ENCODE results near the gene TROAP.
A peak's percentile ranks its signal among the peaks of the same experiment; 100 is the strongest.

The TROAP gene

DNA sequence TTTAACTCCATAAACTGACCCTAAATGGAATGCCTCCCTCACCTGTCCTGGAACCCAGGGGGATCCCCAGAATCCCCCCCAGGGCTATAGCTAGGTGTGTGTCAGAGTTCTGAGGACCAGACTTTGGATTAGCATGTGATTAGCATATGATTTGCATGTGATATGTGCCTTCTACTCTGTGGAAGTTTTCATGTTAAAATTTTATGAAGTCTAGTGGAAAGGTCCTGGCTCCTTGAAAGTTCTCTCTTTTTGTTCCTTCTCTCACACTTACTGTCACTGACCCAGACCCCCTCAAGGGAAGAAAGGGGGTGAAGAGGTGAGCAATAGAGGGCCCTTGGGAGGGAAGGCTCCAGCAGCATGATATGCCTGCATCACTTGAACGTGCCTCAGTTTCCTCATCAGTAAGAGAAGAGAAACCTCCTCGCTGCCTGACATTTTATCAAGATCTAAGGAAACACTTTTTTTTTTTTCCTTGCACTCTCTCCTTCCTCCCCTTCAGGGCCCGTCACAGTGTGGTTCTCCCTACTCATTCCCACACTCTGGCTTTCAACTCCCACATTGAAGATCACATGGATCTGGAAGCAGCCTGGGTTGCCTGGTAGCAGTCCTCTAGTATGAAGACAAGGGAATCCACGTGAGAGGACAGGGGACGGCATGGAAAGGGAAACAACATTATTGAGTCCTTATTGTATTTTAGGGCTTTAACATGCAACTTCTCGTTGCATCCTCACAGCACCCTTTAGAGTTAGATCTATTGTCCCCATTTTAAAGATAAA lies 17.2 kb downstream of the TROAP start:
- in situ Hi-C loops (cut with MboI; ENCODE audit: low sequenced_read_pairs, unreplicated experiment) = no loop called here
- no peak for DNase-seq (ENCODE audit: low spot score)
- TF ChIP-seq, protein P1, sequence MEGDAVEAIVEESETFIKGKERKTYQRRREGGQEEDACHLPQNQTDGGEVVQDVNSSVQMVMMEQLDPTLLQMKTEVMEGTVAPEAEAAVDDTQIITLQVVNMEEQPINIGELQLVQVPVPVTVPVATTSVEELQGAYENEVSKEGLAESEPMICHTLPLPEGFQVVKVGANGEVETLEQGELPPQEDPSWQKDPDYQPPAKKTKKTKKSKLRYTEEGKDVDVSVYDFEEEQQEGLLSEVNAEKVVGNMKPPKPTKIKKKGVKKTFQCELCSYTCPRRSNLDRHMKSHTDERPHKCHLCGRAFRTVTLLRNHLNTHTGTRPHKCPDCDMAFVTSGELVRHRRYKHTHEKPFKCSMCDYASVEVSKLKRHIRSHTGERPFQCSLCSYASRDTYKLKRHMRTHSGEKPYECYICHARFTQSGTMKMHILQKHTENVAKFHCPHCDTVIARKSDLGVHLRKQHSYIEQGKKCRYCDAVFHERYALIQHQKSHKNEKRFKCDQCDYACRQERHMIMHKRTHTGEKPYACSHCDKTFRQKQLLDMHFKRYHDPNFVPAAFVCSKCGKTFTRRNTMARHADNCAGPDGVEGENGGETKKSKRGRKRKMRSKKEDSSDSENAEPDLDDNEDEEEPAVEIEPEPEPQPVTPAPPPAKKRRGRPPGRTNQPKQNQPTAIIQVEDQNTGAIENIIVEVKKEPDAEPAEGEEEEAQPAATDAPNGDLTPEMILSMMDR (IDR thresholded peaks at IDR 0.05; ENCODE audit: borderline replicate concordance, control extremely low read depth, extremely low read depth, insufficient read depth, missing control alignments) = no peak

DNA sequence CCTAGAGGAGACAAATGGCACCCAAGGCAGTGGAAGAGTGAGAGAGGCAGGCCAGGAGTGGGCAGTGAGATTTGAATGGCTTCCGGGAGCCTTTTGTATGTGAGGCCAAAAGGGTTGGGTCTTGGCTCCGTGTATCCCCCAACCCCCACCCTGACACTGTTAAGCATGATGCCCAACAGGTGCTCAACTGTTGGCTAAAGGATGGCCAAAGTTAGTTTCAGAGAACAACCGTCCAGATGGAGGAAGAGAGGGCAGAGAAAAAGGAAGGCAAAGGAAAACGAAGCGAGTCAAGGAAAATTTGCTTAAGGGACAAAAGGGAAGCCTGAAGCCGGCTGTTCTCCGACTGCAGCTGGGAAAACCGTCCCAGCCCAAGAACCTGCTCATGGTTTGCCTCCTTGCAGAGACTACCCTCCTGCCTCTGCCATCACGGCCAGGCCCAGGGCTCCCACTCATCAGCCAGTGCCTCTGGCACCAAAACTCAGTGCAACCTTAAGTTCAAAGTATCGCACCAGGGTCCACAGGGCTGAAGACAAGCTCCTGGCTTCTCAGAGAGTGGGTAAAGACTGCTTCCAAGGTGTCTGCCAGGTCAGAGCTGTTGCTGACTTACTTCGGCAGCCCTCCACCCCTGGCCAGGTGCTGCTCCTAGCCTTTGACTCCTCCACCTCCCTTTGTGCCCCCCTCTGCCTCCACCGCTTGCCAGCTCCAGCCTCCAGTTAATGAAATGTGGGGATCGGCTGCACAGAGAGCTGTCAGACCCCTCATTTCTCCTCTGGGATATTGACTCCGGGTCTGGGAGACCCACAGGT lies 18.1 kb downstream of the TROAP start:
- TF ChIP-seq, protein P1 (IDR thresholded peaks at IDR 0.05; ENCODE audit: borderline replicate concordance, control extremely low read depth, extremely low read depth, insufficient read depth, missing control alignments) = no peak
- no peak for DNase-seq (ENCODE audit: low spot score)
- in situ Hi-C loops (cut with MboI; ENCODE audit: low sequenced_read_pairs, unreplicated experiment) = no loop called here

DNA sequence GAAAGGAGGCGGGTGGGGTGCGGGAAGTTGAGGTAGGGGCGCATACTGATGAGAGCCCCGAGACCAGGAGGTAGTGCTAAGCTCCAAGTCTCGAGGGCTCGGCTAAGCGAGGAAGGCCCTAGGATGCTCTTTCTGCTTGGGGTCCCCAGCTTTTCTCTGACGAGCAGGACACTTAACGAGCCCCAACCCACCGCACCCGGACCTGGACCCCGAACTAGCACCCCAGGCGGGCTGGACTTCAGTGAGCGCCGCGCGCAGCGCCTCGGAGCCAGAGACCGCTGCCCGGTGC lies 18.7 kb downstream of the TROAP start:
- DNase-seq (ENCODE audit: low spot score) = peak; percentile 26
- in situ Hi-C loops (cut with MboI; ENCODE audit: low sequenced_read_pairs, unreplicated experiment) = no loop called here
- TF ChIP-seq, protein P1 (IDR thresholded peaks at IDR 0.05; ENCODE audit: borderline replicate concordance, control extremely low read depth, extremely low read depth, insufficient read depth, missing control alignments) = no peak

DNA sequence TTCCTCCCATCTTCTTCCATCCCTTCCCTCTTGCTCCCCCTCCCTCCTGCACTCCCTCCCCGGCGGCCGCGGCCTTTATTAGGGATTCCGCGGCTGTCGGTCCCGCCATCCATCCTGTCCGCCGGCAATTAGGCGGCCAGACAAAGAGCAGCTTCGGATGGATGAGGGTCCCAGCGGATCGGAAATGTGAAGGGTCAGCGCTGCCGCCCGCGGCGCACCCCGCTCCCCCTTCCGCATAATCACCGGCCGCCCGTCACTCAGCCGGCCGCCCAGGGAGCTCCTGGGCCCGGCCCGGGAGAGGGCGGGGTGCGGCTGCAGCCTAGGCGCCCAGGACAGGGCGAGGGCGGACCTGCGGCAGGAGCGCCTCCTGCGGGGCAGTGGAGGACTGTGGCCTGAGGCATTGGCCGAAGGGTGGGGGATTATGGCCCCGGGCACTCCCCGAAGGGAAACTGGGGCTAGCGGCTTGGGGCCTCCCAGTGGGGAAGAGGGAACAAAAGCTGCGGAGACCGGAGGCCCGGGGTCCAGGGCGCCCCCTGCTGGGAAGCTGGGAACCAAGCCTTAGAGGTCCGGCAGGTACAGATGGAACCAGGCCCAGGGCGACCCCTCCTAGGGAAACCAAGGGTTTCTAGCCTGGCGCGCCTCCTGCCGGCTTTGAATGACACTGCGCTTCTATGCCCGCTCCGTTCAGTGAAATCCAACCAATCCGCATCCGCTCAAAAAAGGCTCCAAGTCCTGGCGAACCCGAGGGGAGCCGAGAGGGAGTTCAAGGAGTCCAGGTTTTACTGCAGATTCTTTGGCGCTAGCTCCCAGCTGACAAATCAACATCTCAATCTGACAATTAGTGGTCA lies 19.2 kb downstream of the TROAP start:
- TF ChIP-seq, protein P1 (IDR thresholded peaks at IDR 0.05; ENCODE audit: borderline replicate concordance, control extremely low read depth, extremely low read depth, insufficient read depth, missing control alignments) = peak; percentile 76
- in situ Hi-C loops (cut with MboI; ENCODE audit: low sequenced_read_pairs, unreplicated experiment) = no loop called here
- DNase-seq (ENCODE audit: low spot score) = peak; percentile 91

DNA sequence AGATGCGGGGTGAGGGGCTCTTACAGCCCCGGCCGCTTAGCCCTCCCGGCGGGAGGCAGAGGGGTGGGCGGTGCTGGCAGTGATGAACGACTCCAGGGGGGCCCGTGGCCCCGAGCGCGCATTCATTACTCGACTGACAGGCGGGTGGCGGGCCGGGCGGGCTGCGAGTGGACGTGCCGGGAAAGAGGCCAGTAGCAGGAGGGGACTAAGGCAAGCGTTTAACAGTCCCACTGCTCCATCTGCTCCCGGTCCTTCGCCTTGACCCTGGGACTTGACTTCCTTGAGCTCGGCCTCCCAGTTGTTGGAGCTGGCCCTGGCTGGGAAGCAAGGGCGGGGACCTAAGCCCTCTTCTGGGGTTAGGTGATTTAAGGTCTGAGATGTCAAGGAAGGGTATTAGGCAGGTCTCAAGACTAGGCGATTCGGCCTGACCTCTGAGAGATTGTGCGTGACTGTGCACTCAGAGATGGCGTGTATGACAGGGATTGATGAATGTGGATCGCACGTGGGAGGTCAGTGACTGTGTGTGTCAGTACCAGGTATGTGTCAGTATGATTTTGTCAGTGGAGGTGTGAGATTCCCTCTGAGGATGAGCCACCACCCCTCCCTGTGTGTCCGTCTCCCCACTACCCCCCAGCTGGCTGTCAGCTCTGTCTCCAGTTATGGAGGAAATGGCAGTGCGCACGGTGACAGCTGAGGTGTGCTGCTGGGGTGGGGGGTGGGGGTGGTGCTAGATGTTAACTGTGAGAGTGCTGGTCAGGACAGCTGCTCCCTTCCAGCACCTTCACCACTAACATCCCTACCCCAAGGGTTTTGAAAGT lies 20.1 kb downstream of the TROAP start:
- in situ Hi-C loops (cut with MboI; ENCODE audit: low sequenced_read_pairs, unreplicated experiment) = no loop called here
- TF ChIP-seq, protein P1 (IDR thresholded peaks at IDR 0.05; ENCODE audit: borderline replicate concordance, control extremely low read depth, extremely low read depth, insufficient read depth, missing control alignments) = no peak
- peak; percentile 51 for DNase-seq (ENCODE audit: low spot score)

All from GM13976 (cell line).